GM18511 (cell line): ENCODE results near the gene LRP2.
"Not testable (repeated sequence)": the region's sequence is repeated elsewhere in the genome, so short reads cannot be mapped to it uniquely, and the experiment has no call there.

Source experiments
- ATAC-seq: cut with Tn5 transposase; IDR thresholded peaks from one replicate; pipeline ENCODE4 v1.9.1; 2021; ENCODE audit warnings: mild to moderate bottlenecking, moderate library complexity; ENCODE audit not compliant: unreplicated experiment

LRP2 gene

DNA sequence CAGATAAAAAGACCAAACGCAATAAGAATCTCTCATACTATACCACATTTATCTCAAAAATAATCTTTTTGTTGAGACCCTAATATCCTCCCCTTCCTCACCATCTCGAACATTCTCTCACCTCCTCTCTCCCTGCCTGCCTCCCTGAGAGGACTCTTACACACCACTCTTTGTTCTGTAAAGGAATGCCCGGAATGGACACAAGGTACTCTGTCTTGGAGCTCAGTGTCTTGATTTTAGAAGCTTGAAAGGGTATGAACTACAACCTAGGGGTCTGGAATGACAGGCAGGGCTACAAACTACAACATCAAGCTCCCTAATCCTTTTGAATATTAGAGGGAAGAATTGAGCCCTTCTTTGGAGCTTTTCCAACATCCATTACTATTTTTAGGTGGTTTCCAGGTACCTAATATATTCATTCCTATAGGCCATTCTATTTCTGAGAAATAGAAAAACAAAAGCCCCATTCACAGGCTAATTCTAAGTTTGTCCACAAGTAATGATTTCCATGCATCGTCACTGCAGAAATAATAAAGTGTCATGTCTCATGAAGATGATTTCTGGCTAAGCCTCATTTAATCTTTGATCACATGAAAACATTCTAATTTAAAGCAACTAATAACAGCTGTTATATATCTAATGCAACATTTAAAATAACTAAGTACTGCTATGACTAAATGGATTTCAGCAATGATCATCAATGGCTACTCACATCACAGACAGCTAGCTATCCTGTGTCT is 60.6 kb downstream of the LRP2 start:
- no peak for ATAC-seq

- no peak for ATAC-seq
Measured at GRCh38 chr2:169300636-169301530, 61.5 kb downstream of the LRP2 start.

GRCh38 chr2:169298007-169298406 is 64.3 kb downstream of the LRP2 start:
- ATAC-seq: no peak

DNA sequence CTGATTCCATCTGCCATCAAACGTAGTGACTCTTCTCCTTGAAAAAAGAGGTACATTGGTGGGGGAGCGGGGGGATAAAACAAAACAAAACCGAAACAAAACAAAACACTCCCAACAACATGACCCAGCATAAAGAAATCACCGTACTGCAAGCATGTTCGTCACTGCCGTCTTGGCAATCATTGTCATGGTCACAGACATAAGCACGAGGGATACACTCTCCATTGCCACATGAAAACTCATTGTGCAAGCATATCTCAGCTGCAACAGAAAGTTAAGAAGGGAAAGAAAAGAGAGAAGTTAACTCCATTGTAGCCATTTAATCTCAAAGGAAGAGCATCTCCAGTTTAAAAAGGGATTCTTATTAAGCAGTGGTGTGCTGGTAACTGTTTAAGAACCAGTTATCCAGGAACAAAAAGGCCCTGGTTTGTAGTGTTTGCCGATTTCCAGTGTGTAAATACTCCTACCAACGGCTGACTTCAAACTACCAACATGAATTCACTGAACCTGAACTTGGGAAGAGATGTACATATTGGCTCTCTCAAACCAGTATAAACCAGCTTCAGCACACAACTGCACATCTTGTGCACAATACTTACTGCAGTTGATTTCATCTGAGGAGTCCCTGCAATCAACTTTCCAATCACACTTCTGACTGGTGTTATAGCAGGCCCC is 68.2 kb downstream of the LRP2 start:
- no peak for ATAC-seq

- no peak for ATAC-seq
Measured at GRCh38 chr2:169291517-169291916, 70.8 kb downstream of the LRP2 start.

DNA sequence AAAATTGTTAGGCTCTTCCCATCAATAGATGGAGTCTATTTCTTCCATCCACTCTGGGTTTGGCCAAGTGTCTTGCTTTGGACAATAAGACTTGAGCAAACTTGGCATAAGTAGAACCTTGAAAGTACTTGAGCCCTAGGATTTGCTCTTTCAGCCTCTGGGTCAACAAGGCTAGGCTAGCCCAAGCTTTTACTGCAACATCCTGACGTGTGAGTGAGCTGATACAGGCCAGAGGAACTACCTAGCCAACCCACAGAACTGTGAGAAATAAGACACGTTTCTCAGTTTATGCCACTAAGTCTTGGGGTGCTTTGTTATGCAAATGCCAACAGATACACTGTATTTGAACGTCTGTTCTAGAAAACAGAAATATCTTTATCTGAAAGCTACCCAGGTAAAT is 71.9 kb downstream of the LRP2 start:
- ATAC-seq: no peak

DNA sequence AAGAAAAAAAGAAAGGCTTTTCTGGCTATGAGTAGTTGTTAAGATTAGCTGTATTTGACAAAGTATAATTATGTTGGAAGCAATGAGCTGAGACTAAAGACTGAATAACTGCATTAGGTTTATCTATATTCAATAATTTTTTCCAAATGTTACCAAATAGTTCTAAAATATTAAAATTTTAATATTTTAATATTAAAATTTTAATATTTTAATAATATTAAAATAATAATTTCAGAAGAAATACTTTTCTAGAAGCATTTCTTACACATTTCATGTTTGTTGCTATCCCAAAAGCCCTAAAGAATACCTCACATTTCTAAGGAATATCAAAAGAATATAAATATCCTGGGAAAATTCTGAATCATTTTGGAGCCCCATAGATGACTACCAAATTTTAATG is 74.7 kb downstream of the LRP2 start:
- no peak for ATAC-seq

DNA sequence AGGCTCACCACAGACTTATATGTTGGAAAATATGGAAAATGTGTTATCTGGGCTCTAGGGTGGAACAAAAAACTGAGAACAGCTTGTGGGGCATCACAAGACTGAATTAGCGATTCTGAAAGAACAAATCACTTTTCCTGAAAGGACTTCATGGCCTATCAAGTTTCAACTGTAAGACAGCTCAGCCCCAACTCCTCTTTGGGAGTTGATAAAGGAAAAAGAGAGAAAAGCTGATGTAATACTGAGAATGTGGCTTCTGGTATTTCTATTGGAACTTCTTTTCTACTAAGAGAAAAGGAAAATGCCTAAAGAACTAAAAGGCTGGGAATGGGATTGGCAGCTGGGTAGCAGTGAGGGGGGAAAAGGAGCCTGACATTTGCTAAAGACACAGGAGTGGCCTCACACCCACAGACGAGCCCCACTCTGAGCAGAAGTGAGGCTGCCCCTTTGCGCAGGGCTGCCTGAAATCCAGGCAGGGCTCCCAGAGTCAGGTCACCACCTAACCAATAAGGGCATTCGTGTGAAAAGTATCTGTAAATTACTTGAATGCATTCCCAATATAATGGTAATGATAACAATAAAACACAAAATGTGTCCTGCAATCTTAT is 75.6 kb downstream of the LRP2 start:
- ATAC-seq: no peak

DNA sequence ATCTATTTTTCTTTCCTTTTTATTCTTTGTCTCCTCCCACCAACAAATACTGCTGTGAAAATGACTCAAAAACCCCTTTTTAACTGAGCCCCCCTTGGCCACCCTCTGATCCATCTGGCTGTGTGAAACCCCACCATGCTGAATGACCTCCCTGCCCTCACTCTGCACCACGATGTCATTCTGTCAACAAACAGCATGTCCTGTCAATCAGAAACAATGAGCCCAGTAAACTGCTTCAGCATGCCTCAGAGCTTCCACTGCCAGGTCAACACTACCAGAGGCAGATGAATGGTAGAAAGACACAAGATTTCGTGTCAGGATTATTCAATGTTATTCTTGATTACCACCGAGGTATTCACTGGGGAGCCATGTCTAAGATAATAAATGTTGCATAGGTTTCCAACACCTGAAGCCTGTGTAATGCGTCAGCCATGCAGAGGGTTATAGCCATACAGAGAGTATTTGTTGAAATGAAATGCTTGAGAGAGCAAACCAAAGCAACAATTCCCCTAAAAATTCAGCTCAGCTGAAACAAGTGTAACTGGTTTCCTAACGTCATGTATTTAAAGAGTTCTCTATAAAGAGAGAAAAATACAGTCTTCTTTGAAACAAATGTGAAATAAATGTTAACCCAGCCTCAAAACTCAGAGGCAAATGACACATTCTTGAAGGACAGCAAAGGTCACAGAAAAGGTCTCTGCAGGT is 76.7 kb downstream of the LRP2 start:
- ATAC-seq: no peak

DNA sequence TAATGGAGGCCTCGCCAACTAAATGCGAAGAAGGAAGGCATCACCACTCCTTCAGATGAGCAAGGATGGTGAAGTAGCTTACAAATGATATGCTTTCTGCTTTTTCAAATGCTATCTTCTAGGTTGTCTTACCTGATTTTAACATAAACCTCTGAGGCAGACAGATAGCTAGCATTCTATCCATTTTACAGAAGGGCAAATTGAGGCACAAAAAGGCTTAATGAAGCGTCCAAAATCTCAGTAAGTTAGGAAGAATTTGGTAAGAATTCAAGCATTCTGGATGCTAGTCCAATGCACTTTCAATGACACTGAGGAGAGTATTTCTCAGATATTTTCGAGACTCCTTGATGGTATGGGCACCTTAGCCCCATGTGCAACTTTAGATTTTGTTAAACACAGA is 81.8 kb downstream of the LRP2 start:
- ATAC-seq: no peak

- ATAC-seq: no peak
Measured at GRCh38 chr2:169275696-169276444, 86.5 kb downstream of the LRP2 start.

- no peak for ATAC-seq
Measured at GRCh38 chr2:169272010-169272409, 90.3 kb downstream of the LRP2 start.

- ATAC-seq: not testable (repeated sequence)
Measured at GRCh38 chr2:169270574-169270973, 91.8 kb downstream of the LRP2 start.

DNA sequence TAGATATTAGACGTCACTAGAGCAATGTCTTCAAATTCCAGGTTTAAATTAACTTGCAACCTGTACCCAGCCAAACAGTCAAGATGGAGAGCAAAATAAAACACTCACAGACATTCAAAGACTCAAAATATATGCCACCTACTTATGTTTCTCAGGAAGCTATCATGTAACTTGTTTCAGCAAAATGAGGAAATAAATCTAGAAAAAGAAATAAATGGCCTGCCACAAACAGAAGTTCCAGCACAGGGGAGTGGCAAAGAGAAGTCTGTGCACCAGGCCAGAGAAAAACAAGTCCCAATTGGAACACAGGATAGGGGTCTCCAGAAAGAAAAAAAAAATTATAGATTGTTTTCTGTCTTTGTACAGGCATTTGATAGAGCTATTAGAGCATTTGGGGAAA is 96.7 kb downstream of the LRP2 start:
- no peak for ATAC-seq

DNA sequence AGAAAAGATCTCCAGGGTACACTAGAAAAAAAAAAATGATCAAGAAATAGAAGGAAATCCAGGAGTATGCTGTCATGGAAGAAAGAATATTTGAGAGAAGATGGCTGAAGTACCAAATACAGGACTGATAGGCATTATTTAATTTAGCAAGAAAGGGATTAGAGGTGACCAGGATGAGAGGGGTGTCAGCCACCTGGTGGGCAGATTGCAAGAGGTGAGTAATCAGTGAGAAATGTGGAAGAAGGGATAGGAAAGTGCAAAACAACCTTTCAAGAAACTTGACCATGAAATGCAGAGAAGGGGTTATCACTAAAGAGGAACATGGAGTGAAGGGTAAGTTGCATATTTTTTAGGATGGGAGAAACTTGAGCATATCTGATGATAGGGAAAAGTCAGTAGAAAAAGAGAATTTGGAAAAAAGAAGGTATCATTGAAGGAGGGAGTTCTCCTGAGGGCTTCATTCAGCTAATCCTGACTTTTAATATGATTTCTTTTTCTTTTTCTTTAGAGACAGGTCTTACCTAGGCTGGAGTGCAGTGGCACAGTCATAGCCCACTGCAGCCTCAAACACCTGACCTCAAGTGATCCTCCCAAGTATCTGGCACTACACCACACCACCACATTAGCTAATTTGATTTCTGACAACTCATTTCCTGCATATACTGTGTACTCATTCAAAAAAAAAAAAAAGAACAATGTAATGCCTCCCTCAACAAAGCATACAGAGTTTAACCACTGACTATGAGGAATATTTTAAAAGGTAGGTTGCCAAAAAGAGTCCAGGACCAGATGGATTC is 101.3 kb downstream of the LRP2 start:
- ATAC-seq: no peak

- ATAC-seq: no peak
Measured at GRCh38 chr2:169260246-169260645, 102.1 kb downstream of the LRP2 start.

DNA sequence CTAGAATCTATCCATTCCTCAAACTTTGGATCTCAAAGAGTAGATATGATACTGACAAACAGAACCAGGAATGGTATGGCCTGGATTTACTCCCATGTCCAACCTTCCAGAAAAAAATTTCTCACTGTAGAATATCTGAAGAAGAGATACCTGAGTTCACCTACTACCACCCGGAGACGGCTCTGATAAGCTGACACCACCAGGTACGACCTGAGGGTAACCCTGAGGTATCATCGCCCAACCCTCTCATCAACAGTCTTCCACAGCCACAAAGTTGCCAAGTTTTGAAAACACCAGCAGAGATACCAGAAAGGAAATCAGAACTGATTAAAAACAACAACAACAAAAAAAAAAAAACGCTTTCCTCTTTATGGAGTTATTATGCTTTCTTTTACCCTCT is 102.9 kb downstream of the LRP2 start:
- no peak for ATAC-seq

DNA sequence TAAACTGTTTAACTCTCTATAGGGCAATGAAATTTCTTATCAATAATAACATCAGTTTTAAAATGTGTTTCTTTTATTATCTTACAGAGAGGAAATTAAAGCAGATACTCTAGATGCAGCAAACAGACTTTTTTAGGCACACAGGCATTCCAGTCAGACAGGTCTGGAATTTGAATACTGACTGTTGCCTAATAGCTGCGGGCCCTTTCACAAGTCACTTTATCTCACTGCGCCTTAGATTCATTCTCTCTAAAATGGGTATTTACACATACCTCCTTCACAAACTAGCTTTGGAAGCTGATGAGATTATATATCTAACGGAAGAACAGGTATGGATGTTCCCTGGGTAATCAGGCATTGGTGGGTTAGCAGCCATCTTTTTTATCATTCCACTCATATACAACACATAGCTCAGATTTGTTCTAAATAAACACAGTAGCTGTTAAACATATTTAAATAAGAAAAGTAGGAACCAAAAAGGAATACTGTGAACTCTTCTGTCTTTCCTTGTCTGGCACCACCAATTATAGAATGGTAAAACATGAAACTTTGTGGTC is 104.2 kb downstream of the LRP2 start:
- no peak for ATAC-seq

DNA sequence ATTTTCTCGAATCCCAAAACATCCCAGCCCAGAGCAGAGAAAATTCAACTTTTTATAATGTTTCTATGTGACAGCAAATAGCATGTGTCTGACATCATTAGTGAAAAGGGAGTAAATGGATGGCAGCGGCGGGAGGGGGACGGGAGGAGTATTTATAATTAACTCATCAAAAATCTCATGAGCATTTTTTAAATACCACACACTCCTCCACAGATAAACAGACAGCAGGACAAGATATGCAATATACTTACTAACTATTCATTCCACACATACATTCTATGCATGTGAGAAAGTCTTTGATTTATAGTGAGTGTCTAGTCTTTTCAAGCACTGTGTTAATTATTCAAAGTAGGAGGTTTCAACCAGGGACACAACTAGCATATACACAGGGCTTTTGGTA is 107.6 kb downstream of the LRP2 start:
- ATAC-seq: no peak
